Activated CD8-positive, alpha-beta T cell treated with anti-CD3 and anti-CD28 coated beads, Interleukin-2, amount 10 ng/mL, durations not matched to agents 7 days and 5 days (primary cell): ENCODE results near the gene TMEM18. TPM values are rescaled to one million over a fixed set of nuclear protein-coding genes. Genes with fewer than 3 reads are reported as not detected.
"Not testable (repeated sequence)": the region's sequence is repeated elsewhere in the genome, so short reads cannot be mapped to it uniquely, and the experiment has no call there.

ENCODE experiments used
- ATAC-seq: fragments of 150-1000 bp; cut with Tn5 transposase; one replicate; pipeline ENCODE4 v1.10.0; 2021; ENCODE audit warnings: moderate library complexity
- CTCF ChIA-PET: fragments of 350-600 bp; sonication (Branson Sonifier 250); formaldehyde crosslinking; loops from one replicate; lab custom pipeline; 2021; ENCODE audit warnings: antibody characterized with exemption; lab: Charles Lee
- POLR2A ChIA-PET: fragments of 350-600 bp; sonication (Branson Sonifier 250); formaldehyde crosslinking; loops from one replicate; lab custom pipeline; 2021; ENCODE audit warnings: antibody characterized with exemption; lab: Charles Lee
- DNase-seq: peaks from one replicate; pipeline ENCODE4 v3.0.0-alpha.2; 2020
- H3K27ac Mint-ChIP-seq: one replicate; pipeline ENCODE4 v1.8.0; 2021; ENCODE audit warnings: mild to moderate bottlenecking, mixed read lengths
- H3K27me3 Mint-ChIP-seq: one replicate; pipeline ENCODE4 v1.8.0; 2021; ENCODE audit warnings: low read depth, mixed read lengths
- H3K36me3 Mint-ChIP-seq: one replicate; pipeline ENCODE4 v1.8.0; 2021; ENCODE audit warnings: low read depth, mixed read lengths
- H3K4me1 Mint-ChIP-seq: one replicate; pipeline ENCODE4 v1.8.0; 2021; ENCODE audit warnings: low read depth, mixed read lengths
- H3K4me3 Mint-ChIP-seq: one replicate; pipeline ENCODE4 v1.8.0; 2021; ENCODE audit warnings: mild to moderate bottlenecking, mixed read lengths
- H3K9me3 Mint-ChIP-seq: one replicate; pipeline ENCODE4 v1.8.0; 2022; ENCODE audit warnings: mixed read lengths; ENCODE audit not compliant: insufficient read depth
- total RNA-seq, 2 experiments: library from RNA; stranded (reverse); gene quantifications; one replicate each; pipeline ENCODE4 v1.2.3, GENCODE V29; 2021

TMEM18 gene
- total RNA-seq, 2 experiments from 2014 or later, result 31.1 to 32.0 TPM

DNA sequence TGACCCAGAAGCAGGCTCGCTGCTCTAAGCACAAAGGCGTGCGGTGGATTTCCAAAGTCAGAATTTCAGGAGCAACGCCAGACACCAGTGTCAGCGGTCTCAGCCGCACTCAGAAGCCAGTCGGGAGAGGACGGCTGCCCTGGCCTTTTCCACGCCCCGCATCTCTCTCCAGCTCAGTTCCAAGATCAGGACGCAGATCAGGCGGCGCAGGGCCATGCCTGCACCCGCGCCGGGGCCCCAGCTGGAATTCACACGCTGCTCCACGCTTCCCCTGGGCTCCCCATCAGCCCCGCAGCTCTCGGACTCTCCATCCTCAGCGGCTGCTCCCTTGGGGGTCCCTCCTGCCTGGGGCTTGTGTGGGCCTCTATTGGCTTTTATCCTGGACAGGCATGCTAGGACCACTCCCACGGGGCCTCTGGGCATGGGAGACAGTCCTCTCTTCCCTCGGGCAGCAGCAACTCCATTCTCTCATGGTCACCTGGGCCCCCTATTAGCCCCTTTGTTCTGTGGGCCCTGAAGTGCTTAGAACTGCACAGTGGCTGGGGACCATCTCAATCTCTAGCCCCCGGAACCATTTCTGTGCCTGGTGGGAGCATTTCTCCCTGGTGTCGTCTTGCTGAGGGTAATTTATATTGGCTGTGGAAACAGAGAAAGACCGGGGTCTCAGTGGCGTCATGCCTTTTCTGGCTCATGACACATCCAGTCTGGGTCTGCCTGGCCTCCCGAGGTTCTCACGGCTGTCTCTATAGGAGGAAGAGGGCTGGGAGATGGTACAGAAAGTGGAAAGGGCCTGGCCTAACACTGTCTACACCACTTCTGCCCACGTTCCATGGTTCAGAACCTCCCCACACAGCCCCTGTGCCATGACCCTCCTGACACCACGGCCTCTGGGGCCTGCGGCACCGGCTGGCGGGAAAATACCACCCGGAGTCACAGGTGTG is 14.9 kb upstream of the TMEM18 start:
- ChIA-PET POLR2A (no interaction called here), CTCF (no interaction called here)
- ATAC-seq, result no peak
- H3K36me3 Mint-ChIP-seq, result no peaks in the 10 kb centered on the region
- H3K27ac Mint-ChIP-seq, result no peak overlapping the region
- no peak overlapping the region for H3K4me3 Mint-ChIP-seq
- no peaks in the 10 kb centered on the region for H3K27me3 Mint-ChIP-seq
- H3K9me3 Mint-ChIP-seq, result peaks cover 2% of the 10 kb centered on the region
- DNase-seq, result no peak
- H3K4me1 Mint-ChIP-seq, result no peaks in the 10 kb centered on the region

DNA sequence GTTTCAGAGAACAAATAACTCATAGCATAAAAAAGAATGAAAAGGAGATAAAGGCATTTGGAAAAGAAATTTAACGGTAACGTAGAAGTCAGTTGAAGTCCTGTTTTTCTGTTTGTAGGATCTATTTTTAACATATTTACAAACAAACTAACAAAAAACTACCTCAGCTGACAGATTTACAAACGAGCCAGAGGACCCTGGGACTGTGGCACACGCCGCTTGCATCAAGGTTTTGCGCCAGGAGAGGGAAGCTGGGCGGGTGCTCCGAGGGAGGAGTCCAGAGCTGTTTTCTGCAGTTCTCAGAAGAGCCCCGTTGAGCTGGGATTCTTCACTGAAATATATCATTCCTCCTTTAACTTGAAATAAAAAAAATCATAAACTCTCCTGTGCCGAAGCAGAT is 13.6 kb upstream of the TMEM18 start:
- DNase-seq, result no peak
- ATAC-seq, result no peak
- Mint-ChIP-seq H3K9me3 (peaks cover 9% of the 10 kb centered on the region), H3K27me3 (peaks cover 3% of the 10 kb centered on the region), H3K36me3 (peaks cover 5% of the 10 kb centered on the region), H3K4me3 (no peak overlapping the region), H3K4me1 (no peaks in the 10 kb centered on the region), H3K27ac (no peak overlapping the region)
- ChIA-PET POLR2A (no interaction called here), CTCF (no interaction called here)

DNA sequence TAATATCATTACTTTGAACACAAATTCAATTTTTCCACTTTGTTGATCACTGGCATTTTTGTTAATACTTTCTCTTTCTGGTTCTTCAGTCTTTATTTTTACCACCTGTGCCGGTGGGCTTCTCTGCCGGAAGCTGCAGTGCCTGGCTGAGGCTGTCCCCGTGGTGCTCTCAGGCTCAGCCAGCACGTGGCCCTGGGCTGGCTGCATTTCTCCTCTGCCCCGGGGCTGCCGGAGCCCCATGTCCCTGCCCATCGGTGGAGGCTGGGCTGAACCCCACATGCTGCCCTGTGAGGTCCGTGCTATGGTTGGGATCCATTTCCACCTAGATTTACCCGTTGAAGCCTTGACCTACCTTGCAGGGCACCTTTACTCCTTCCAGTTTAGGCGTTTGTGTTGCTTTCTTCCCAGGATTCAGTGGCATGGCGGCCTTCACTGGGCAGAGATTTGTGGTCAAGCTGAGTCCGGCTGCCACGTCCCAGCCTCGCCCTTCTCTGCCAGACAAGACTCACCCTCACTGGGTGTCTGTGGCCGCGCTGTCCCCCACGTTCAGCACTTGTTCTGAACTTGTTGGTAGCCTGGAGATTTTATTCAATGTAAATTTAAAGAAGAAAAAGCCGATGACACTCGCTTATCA is 12.8 kb upstream of the TMEM18 start:
- CTCF ChIA-PET, result no interaction called here
- DNase-seq (no peak), ATAC-seq (no peak)
- peaks cover 3% of the 10 kb centered on the region for H3K27me3 Mint-ChIP-seq
- H3K27ac Mint-ChIP-seq, result no peak overlapping the region
- POLR2A ChIA-PET, result no interaction called here
- H3K9me3 Mint-ChIP-seq, result peaks cover 14% of the 10 kb centered on the region
- H3K36me3 Mint-ChIP-seq, result peaks cover 13% of the 10 kb centered on the region
- H3K4me1 Mint-ChIP-seq, result no peaks in the 10 kb centered on the region
- no peak overlapping the region for H3K4me3 Mint-ChIP-seq

DNA sequence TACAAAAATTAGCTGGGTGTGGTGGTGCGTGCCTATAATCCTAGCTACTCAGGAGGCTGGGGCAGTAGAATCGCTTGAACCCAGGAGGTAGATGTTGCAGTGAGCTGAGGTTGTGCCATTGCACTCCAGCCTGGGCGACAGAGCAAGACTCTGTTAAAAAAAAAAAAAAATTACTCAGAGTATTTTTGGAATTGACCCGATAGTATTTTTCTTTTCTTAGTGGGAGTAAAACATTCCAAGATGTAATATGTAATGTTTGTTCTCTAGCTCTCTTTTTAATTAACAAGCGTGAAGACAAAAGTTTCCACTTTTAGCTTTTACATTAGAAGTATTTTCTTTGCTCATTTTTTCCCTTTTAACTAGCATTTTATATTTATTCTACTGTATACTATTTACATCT is 12.0 kb upstream of the TMEM18 start:
- Mint-ChIP-seq H3K27ac (no peak overlapping the region), H3K4me3 (no peak overlapping the region), H3K36me3 (peaks cover 19% of the 10 kb centered on the region), H3K27me3 (peaks cover 3% of the 10 kb centered on the region), H3K9me3 (peaks cover 20% of the 10 kb centered on the region), H3K4me1 (no peaks in the 10 kb centered on the region)
- POLR2A ChIA-PET, result no interaction called here
- ATAC-seq (no peak), DNase-seq (no peak)
- CTCF ChIA-PET, result interaction anchor here (0.7 kb wide), 1 partner anchor 29 kb away, joined by 3 read pairs; no protein-coding TSS in a partner anchor

DNA sequence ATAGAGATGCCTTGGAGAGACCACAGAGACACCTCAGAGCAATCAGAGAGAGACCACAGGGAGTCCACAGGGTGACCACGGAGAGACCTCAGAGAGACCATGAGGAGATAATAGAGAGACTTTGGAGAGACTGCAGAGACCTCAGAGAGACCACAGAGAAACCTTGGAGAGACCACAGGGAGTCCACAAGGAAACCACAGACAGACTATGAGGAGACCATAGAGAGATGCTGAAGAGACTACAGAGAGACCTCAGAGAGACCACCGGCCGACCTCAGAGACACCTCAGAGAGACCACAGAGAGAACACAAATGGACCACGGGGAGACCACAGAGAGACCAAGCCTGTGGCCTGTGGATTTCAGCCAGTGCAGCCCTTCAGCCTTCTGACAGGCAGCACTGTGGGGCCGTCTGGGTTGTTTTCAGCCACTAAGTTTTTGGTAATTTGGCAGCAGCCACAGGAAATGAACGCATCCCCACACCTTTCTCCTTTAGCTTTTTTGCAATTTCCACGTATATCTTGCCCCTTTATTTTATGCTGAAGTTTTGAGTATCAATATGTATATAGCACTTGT is 11.4 kb upstream of the TMEM18 start:
- DNase-seq, result no peak
- no peaks in the 10 kb centered on the region for H3K4me1 Mint-ChIP-seq
- ATAC-seq, result no peak
- peaks cover 3% of the 10 kb centered on the region for H3K27me3 Mint-ChIP-seq
- H3K9me3 Mint-ChIP-seq, result peaks cover 26% of the 10 kb centered on the region
- H3K36me3 Mint-ChIP-seq, result peaks cover 24% of the 10 kb centered on the region
- CTCF ChIA-PET, result interaction anchor here (0.7 kb wide), 1 partner anchor 30 kb away, joined by 3 read pairs; no protein-coding TSS in a partner anchor
- no peak overlapping the region for H3K4me3 Mint-ChIP-seq
- POLR2A ChIA-PET, result no interaction called here
- H3K27ac Mint-ChIP-seq, result no peak overlapping the region

DNA sequence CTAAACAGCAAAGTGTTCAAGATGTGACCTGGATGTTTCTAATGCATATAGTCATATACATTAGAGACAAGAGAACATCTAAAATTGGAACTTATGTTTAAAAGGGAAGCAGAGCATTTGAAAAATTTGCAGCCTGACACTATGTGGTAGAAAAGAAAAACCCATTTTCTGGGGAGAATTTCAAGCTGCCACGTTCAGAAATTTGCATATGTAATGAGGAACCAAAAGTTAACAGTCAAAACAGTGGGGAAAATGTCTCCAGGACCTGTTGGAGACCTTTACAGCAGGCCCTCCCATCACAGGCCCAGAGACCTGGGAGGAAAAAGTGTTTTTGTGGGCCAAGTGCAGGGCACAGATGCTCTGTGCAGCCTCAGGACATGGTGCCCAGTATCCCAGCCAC is 8.2 kb upstream of the TMEM18 start:
- CTCF ChIA-PET, result no interaction called here
- no peaks in the 10 kb centered on the region for H3K4me1 Mint-ChIP-seq
- peaks cover 35% of the 10 kb centered on the region for H3K9me3 Mint-ChIP-seq
- H3K36me3 Mint-ChIP-seq, result peaks cover 50% of the 10 kb centered on the region
- peaks cover 3% of the 10 kb centered on the region for H3K27me3 Mint-ChIP-seq
- H3K27ac Mint-ChIP-seq, result no peak overlapping the region
- POLR2A ChIA-PET, result no interaction called here
- ATAC-seq, result no peak
- DNase-seq, result no peak
- no peak overlapping the region for H3K4me3 Mint-ChIP-seq

DNA sequence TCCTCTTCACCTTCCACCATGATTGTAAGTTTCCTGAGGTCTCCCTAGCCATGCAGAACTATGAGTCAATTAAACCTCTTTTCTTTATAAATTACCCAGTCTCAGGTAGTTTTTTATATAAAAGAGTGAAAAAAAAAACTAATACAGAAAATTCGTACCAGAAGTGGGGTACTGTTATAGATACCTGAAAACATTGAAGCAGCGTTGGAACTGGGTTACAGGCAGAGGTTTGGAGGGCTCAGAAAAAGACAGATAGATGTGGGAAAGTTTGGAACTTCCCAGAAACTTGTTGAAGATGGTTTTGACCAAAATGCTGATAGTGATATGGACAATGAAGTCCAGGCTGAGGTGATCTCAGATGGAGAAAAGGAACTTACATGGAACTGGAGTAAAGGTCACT is 7.7 kb upstream of the TMEM18 start:
- ATAC-seq, H3K4me3 Mint-ChIP-seq, H3K27ac Mint-ChIP-seq, CTCF ChIA-PET, DNase-seq, POLR2A ChIA-PET, H3K27me3 Mint-ChIP-seq, H3K4me1 Mint-ChIP-seq: not testable (repeated sequence)
- H3K9me3 Mint-ChIP-seq, result peaks cover 35% of the 10 kb centered on the region
- H3K36me3 Mint-ChIP-seq, result peaks cover 52% of the 10 kb centered on the region

DNA sequence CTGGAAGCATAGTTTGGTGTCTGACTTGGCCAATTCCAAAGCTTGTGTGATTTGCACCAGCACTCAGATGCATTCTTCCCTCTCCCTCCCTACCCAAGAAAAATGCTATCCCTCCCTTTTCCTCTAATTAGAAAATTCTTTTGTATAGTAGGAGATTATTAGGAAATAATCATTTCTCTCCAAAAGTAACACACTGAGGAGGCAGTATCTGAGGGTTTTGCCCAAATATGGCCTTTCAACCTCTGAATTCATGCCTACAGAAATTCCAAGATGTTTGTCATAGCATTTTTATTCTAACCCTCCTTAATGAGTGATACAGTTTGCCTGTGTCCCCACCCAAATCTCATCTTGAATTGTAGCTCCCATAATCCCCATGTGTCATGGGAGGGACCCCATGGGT is 5.0 kb upstream of the TMEM18 start:
- POLR2A ChIA-PET, result no interaction called here
- DNase-seq (no peak), ATAC-seq (no peak)
- Mint-ChIP-seq H3K27ac (no peak overlapping the region), H3K9me3 (peaks cover 35% of the 10 kb centered on the region), H3K27me3 (peaks cover 3% of the 10 kb centered on the region), H3K4me1 (peaks cover 7% of the 10 kb centered on the region), H3K4me3 (no peak overlapping the region), H3K36me3 (peaks cover 60% of the 10 kb centered on the region)
- CTCF ChIA-PET, result no interaction called here

DNA sequence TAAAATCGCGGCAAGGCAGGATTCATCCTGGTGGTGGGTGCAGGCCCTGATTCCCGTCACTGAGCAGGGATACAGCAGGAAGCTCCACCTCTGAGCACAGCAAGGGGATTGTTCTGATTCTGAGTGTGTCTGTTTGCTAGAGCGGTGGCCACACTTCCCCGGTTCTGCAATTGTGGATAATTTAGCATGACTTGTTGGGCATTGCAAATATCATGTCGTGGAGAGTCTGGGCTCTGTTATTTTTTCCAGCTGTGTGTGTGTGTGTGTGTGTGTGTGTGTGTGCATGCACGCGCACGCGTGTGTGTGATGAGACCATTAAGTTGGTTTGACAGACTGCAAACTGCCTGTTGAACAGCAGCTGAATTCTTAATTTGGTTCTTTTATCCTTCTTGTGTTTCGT is 4.1 kb upstream of the TMEM18 start:
- no peak for DNase-seq
- ATAC-seq, result no peak
- Mint-ChIP-seq H3K4me1 (peaks cover 10% of the 10 kb centered on the region), H3K27ac (no peak overlapping the region), H3K9me3 (peaks cover 26% of the 10 kb centered on the region), H3K36me3 (peaks cover 60% of the 10 kb centered on the region), H3K27me3 (no peaks in the 10 kb centered on the region), H3K4me3 (no peak overlapping the region)
- ChIA-PET POLR2A (no interaction called here), CTCF (no interaction called here)

DNA sequence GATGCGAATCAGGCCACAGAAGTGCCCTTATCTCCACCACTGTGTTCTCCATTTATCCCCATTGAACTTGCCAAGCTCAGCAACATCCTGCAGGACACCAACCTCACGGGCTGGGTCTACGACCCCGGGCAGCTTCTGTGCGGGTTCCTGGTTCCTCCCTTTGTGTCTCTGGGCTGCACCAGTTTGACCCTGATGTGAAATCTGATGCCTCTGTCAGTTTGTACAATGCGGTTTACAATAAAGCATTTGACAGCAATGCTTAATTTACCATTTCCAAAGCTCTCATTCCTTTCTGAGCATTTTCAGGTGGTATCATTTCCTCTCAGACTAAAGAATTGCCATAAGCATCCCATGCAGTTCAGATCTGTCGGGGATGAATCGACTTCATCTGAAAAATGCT is 3.3 kb upstream of the TMEM18 start:
- POLR2A ChIA-PET, result interaction anchor here (0.5 kb wide), 1 partner anchor 265 kb away, joined by 3 read pairs; no protein-coding TSS in a partner anchor
- peaks cover 18% of the 10 kb centered on the region for H3K4me1 Mint-ChIP-seq
- CTCF ChIA-PET, result no interaction called here
- peaks cover 26% of the 10 kb centered on the region for H3K9me3 Mint-ChIP-seq
- H3K27ac Mint-ChIP-seq, result no peak overlapping the region
- DNase-seq (no peak), ATAC-seq (no peak)
- no peak overlapping the region for H3K4me3 Mint-ChIP-seq
- no peaks in the 10 kb centered on the region for H3K27me3 Mint-ChIP-seq
- peaks cover 64% of the 10 kb centered on the region for H3K36me3 Mint-ChIP-seq

DNA sequence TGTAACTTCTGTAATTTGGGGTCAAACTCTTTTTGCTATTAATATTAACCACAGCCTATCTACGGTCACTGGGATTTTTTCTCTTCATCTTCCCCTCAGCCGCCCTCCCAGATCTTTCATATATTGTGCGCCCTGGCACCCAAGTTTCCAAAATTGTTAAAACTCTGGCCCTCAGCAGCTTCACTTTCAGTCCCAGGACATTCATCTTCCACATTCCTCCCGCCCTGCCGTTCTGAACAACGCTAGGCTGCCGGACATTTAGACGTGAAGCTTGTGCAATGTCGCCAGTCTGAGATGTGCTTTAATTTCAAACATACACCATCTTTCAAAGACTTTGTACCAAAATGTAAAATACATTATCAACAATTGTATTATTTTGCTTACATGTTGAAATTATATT is 1.8 kb upstream of the TMEM18 start:
- DNase-seq (no peak), ATAC-seq (no peak)
- H3K9me3 Mint-ChIP-seq, result peaks cover 13% of the 10 kb centered on the region
- H3K4me3 Mint-ChIP-seq, result peak overlapping the region; percentile 96
- H3K4me1 Mint-ChIP-seq, result peaks cover 34% of the 10 kb centered on the region
- CTCF ChIA-PET, result interaction anchor here (1.5 kb wide), 1 partner anchor 10 kb away, joined by 4 read pairs; no protein-coding TSS in a partner anchor
- no peaks in the 10 kb centered on the region for H3K27me3 Mint-ChIP-seq
- POLR2A ChIA-PET, result no interaction called here
- peaks cover 63% of the 10 kb centered on the region for H3K36me3 Mint-ChIP-seq
- peak overlapping the region; percentile 58 for H3K27ac Mint-ChIP-seq
